ENCODE results near the gene NR3C1. TPM values are rescaled to one million over a fixed set of nuclear protein-coding genes. Genes with fewer than 3 reads are reported as not detected.
A peak's percentile ranks its signal among the peaks of the same experiment; 100 is the strongest.

NR3C1 gene
- total RNA-seq, 1 experiment from 2014 or later, result 11.5 TPM

GRCh38 chr5:143244000-143244736, 159.3 kb downstream of the NR3C1 start:
- DNase-seq (ENCODE audit: low read depth, low spot score), result no peak
- in situ Hi-C loops (cut with HindIII; ENCODE audit: low pct_unique_long_range_greater_than_20kb, low sequenced_read_pairs), result no loop called here

DNA sequence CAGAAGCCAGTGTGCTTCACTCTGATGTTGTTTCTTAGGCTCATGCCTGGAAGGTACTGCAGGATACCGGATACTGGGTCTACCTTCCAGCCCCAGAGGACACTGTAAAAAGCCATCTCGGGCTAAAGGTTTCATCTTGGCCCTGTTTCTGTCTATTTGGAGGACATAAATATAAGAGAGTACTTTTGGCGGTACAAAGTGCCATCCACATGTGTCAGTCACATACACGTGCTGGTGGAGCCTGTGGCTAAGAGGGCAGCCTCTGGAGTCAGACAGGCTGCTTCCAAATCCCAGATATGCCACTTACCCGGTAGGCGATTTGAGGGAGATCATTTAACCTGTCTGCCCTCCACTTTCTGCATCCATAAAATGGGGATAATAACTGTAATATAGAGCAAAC, 160.4 kb downstream of the NR3C1 start:
- in situ Hi-C loops (cut with HindIII; ENCODE audit: low pct_unique_long_range_greater_than_20kb, low sequenced_read_pairs), result no loop called here
- no peak for DNase-seq (ENCODE audit: low read depth, low spot score)

DNA sequence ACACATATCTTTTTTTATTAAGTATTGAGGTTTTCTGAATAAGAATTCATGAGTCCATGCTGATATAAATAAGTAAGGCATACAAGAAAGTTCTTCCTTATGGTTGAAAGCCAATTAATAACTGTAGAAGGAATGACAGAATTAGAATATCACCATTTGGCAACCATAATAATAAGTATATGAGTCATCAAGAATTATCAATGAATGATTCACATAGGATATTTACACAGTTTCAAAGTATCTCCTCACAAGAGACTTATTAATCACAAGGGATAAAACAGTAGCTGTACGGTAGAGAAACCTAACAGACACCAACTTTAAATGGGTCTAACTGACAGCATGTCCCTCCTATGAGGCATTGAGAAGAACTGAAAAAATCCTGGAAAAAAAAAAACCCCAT, 161.6 kb downstream of the NR3C1 start:
- in situ Hi-C loops (cut with HindIII; ENCODE audit: low pct_unique_long_range_greater_than_20kb, low sequenced_read_pairs), result no loop called here
- DNase-seq (ENCODE audit: low read depth, low spot score), result no peak

DNA sequence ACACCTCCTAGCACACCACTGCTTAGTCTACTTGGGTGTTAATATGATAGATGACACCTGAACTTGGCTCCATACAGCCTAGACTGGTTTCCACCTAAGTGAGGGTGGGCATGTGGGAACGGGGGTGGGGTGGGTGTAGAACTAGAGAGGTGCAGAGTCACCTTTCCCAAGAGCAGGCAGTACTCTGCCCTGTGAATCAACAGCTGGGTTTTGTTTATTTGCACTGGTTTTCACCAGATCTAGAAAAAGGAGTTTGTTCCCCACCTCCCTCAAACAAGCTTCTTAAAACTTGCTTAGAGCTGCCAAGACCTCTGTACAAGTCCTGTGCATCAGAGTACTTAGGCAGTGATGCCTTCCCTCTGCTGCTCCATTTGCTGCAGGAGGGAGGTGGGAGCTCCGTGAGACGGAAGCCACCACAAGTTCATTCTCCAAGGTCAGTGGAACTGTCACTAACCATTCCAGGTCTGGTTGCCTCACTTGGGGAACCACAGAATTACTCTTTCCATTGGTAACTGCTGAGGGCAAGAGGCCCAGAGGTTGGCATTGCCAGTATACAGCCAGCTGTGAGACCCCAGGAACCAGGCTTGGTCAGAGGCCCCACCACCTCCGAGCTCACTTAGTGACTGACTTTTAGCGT, 163.5 kb downstream of the NR3C1 start:
- in situ Hi-C loops (cut with HindIII; ENCODE audit: low pct_unique_long_range_greater_than_20kb, low sequenced_read_pairs), result no loop called here
- no peak for DNase-seq (ENCODE audit: low read depth, low spot score)

DNA sequence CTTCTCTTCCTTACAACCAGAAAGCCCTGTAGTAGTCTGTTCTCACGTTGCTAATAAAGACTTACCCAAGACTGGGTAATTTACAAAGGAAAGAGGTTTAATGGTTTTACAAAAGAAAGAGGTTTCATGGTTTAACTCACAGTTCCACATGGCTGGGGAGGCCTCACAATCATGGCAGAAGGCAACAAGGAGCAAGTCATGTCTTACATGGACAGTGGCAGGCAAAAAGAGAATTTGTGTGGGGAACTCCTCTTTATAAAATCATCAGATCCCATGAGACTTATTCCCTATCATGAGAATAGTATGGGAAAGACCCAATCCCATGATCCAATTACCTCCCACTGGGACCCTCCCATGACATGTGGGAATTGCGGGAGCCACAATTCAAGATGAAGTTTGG, 164.9 kb downstream of the NR3C1 start:
- in situ Hi-C loops (cut with HindIII; ENCODE audit: low pct_unique_long_range_greater_than_20kb, low sequenced_read_pairs), result no loop called here

GRCh38 chr5:143237664-143238063, 165.8 kb downstream of the NR3C1 start:
- in situ Hi-C loops (cut with HindIII; ENCODE audit: low pct_unique_long_range_greater_than_20kb, low sequenced_read_pairs), result no loop called here
- no peak for DNase-seq (ENCODE audit: low read depth, low spot score)

More for the DNA sequence above, 164.9 kb downstream of the NR3C1 start:
- no peak for DNase-seq (ENCODE audit: low read depth, low spot score)

DNA sequence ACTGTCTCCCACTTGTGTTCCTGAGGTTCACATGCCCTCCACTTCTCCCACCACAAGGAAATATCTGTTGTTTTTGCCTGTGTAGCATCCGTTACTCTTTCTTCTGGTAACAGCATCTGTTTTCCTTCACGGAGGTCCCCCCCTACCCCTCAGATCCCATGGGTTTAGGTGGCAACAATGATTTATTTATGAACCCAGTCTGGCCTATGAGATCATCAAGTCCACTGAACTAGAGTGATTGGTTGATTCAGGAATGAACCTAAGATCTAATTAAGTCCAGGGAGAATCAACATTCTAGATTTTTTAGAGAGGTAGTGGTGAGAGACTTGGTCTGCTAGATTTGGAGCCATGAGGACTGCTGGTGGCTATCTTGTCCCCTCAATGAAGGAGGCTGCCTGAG, 166.8 kb downstream of the NR3C1 start:
- no peak for DNase-seq (ENCODE audit: low read depth, low spot score)
- in situ Hi-C loops (cut with HindIII; ENCODE audit: low pct_unique_long_range_greater_than_20kb, low sequenced_read_pairs), result no loop called here

DNA sequence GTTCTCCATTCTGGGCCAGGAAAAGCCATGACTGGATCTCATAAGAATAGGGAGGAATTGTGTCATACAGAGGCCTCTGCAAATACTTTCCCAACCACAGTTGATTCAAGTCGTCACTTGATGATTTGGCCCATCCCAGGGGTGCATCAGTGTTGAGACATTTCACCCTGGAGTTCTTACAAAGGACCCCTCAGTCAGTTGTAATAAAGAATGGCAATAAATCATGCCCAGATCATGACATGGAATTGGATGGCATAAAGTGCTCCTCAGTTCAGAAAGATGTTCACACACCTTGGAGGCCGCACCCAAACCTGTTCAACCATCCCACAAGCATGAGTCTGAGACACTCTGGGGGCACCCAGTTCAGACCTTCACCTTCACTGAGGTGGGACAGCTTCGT, 168.1 kb downstream of the NR3C1 start:
- DNase-seq (ENCODE audit: low read depth, low spot score), result no peak
- in situ Hi-C loops (cut with HindIII; ENCODE audit: low pct_unique_long_range_greater_than_20kb, low sequenced_read_pairs), result no loop called here

- no peak for DNase-seq (ENCODE audit: low read depth, low spot score)
- in situ Hi-C loops (cut with HindIII; ENCODE audit: low pct_unique_long_range_greater_than_20kb, low sequenced_read_pairs), result no loop called here
Measured at GRCh38 chr5:143234162-143234842, 169.2 kb downstream of the NR3C1 start.

- in situ Hi-C loops (cut with HindIII; ENCODE audit: low pct_unique_long_range_greater_than_20kb, low sequenced_read_pairs), result no loop called here
- no peak for DNase-seq (ENCODE audit: low read depth, low spot score)
Measured at GRCh38 chr5:143233031-143233430, 170.5 kb downstream of the NR3C1 start.

GRCh38 chr5:143231973-143232812, 171.3 kb downstream of the NR3C1 start:
- no peak for DNase-seq (ENCODE audit: low read depth, low spot score)
- in situ Hi-C loops (cut with HindIII; ENCODE audit: low pct_unique_long_range_greater_than_20kb, low sequenced_read_pairs), result no loop called here

DNA sequence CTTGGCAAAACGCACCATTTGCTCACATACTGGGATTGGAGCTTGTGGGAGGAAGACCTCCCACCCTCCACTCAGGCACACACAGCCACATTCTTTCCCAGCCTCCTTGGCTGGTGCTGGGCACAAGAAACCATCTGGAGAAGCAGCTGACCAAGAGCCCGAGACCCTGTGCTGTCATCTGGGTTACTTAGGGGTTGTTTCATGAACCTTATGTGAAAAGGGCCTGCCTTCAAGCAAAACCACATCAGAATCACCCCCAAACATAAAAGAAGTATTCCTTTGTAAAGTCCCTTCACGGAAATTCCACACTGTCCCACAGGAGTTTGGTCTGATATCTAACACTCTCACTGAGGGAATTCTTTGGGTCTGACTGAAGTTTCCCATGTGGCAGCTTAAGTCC, 172.1 kb downstream of the NR3C1 start:
- DNase-seq (ENCODE audit: low read depth, low spot score), result peak; percentile 16
- in situ Hi-C loops (cut with HindIII; ENCODE audit: low pct_unique_long_range_greater_than_20kb, low sequenced_read_pairs), result no loop called here

- no peak for DNase-seq (ENCODE audit: low read depth, low spot score)
- in situ Hi-C loops (cut with HindIII; ENCODE audit: low pct_unique_long_range_greater_than_20kb, low sequenced_read_pairs), result no loop called here
Measured at GRCh38 chr5:143230676-143230996, 172.8 kb downstream of the NR3C1 start.

DNA sequence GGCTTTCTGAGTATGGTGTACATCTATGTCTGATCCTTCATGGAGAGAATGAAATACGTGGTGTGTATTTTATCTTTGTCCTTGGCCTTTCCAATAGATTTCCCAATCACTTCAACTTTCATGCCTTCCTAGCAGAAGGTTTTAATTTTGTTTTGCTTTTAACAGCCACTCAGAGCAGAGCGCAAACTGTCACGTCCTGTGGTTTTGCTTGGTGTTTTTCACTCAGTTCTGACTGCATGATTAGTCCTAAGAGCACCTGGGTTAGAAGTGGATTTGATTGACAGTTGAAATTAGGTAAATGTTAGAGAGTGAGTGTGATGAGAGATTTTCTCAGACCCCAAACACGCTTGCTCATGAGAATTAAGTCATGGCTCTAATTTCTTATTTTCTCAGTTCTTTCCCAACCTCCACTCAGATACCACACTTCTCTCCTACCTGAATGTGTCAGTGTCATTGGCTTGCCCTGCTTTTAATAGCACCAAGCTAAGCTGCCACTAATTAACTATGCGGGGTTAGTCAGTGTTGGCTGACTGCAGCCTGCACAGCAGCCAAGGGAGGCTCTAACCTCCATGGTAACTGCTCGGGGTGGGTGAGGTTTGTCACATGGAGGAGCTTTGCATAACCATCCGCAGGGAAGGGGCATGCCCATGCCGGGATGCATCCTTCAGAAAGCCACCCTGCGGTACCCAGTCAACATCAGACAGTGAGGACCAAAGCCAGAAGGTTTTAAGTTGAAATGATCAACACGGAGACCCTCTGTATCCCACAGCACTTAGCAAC, 173.4 kb downstream of the NR3C1 start:
- in situ Hi-C loops (cut with HindIII; ENCODE audit: low pct_unique_long_range_greater_than_20kb, low sequenced_read_pairs), result no loop called here
- DNase-seq (ENCODE audit: low read depth, low spot score), result no peak

DNA sequence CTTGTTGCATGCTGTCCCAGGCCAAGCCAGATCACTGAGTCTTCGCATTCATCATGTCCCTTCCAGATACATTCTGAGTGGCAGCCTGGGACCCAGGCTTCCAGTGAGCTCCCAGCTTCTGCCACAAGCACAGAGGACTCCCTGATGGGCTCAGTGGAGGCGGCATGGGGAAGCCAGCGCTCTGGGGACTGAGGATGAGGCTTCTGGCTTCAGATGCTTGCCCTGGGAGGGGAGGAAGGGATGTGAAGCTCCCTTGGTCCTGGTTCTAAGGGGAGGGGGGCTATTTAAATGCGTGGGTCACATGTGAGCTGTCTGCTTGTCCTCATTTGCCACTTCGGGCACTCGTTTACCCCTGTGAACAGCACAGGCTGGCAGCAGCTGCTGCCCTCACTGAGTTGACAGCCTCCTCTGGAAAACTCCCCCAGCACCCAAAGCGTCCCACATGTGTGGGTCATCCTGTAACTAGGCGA, 174.0 kb downstream of the NR3C1 start:
- no peak for DNase-seq (ENCODE audit: low read depth, low spot score)
- in situ Hi-C loops (cut with HindIII; ENCODE audit: low pct_unique_long_range_greater_than_20kb, low sequenced_read_pairs), result no loop called here

DNA sequence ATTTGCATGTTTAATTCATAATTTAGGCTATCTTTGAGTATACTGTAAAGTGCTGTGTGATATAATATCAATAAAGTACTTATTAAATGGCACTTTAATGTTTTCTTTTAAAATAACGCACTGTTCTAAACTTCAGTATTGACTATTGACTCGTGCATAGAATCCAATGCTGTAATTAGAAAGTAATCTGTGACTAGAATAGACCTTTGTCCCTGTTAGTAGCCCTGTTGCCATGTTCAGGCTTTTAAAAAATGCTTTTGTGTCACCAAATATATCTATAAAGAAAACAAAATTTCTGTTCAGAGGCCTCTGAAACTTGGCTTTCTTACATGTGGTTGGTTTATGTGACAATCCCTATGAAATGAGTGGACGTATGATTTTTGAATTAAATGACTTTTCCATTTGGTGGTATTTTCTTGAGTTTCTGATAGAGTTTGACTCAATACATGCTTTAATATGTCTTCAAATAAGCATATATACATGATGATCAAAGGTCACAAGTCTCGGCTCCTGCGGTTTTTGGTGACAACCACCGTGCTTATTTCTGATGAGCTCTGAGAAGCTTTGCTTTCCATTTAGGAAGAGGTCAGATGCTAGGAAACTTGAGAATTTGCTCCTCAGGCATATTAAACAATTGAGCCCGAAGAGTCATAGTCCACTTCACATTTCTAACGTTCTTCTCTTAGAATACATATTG, 174.7 kb downstream of the NR3C1 start:
- DNase-seq (ENCODE audit: low read depth, low spot score), result no peak
- in situ Hi-C loops (cut with HindIII; ENCODE audit: low pct_unique_long_range_greater_than_20kb, low sequenced_read_pairs), result no loop called here
